ENCODE data around the gene OR9A4. TPM values are rescaled to one million over a fixed set of nuclear protein-coding genes. Genes with fewer than 3 reads are reported as not detected.

OR9A4 gene
- polyA plus RNA-seq, 3 donors = 0.28 TPM; not detected in 2

DNA sequence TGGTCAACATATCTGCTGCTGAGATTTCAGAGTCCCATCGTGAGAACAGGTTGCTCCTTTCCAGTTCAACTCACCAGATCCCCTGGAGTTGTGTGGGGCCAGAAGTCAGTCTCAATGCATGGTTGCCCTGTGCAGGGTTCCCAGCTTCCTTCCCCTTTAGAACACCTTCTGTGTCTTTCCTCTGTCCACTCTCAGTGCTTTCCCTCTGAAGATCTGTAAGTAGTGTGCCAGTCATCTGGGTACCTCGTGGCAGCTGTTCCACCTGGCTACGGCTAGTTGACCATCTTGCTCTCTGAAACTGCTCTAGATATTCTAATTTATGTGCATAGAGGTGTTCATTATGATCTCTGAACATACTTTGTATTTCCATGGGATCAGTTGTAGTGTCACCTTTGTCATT is 38.8 kb upstream of the OR9A4 start:
- Mint-ChIP-seq H3K4me1 (peaks cover 28% of the 10 kb centered on the region), H3K27me3 (ENCODE audit: low read depth in 3 of 3) (no peaks in the 10 kb centered on the region), H3K9me3 (peaks cover 1 to 8% (median 5%) of the 10 kb centered on the region in 7 donors), H3K27ac (no peak overlapping the region), H3K4me3 (no peak overlapping the region), H3K36me3 (no peaks in the 10 kb centered on the region)
- no peak for DNase-seq
- no peaks in the 10 kb centered on the region for H3K79me2 ChIP-seq (ENCODE audit: insufficient read depth, low read length)
- no peaks in the 10 kb centered on the region for H3K27me3 ChIP-seq (ENCODE audit: control insufficient read depth in 2 of 2, insufficient read depth in 2 of 2, low read length in 2 of 2)
- H3K36me3 ChIP-seq (replicated peaks in 1 of 2; ENCODE audit: control insufficient read depth in 1 of 2, insufficient read depth in 2 of 2, low read length in 2 of 2) = no peaks in the 10 kb centered on the region
- H3K4me2 ChIP-seq (replicated peaks; ENCODE audit: extremely low read depth, low read length, poor library complexity, severe bottlenecking) = no peak overlapping the region
- no peaks in the 10 kb centered on the region for H3K9me3 ChIP-seq (replicated peaks in 1 of 2; ENCODE audit: control insufficient read depth in 1 of 2, insufficient read depth in 1 of 2, low read length in 2 of 2)
- no peak overlapping the region for H3K4me3 ChIP-seq (replicated peaks in 1 of 3; ENCODE audit: low read depth in 2 of 3, low read length in 3 of 3)
- no peak overlapping the region for H3K9ac ChIP-seq (ENCODE audit: insufficient read depth, low read length, poor library complexity, severe bottlenecking)
- 80% methylated on average over 1 of the region's 3 CpGs for WGBS (ENCODE audit: insufficient coverage)
- H4K20me1 ChIP-seq (ENCODE audit: insufficient read depth, low read length) = no peaks in the 10 kb centered on the region
- H3K27ac ChIP-seq (ENCODE audit: low read depth in 1 of 2, low read length in 2 of 2) = no peak overlapping the region
- H2AFZ ChIP-seq (ENCODE audit: insufficient read depth, low read depth, low read length, poor library complexity, severe bottlenecking) = no peak overlapping the region
- intact Hi-C loops (cut with micrococcal nuclease) = no loop called here
- TF ChIP-seq, protein P1, sequence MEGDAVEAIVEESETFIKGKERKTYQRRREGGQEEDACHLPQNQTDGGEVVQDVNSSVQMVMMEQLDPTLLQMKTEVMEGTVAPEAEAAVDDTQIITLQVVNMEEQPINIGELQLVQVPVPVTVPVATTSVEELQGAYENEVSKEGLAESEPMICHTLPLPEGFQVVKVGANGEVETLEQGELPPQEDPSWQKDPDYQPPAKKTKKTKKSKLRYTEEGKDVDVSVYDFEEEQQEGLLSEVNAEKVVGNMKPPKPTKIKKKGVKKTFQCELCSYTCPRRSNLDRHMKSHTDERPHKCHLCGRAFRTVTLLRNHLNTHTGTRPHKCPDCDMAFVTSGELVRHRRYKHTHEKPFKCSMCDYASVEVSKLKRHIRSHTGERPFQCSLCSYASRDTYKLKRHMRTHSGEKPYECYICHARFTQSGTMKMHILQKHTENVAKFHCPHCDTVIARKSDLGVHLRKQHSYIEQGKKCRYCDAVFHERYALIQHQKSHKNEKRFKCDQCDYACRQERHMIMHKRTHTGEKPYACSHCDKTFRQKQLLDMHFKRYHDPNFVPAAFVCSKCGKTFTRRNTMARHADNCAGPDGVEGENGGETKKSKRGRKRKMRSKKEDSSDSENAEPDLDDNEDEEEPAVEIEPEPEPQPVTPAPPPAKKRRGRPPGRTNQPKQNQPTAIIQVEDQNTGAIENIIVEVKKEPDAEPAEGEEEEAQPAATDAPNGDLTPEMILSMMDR (IDR thresholded peaks at IDR 0.05) = no peak
- H3K4me1 ChIP-seq (ENCODE audit: control insufficient read depth in 1 of 2, insufficient read depth in 2 of 2, low read length in 2 of 2) = peaks cover 12 to 13% of the 10 kb centered on the region in 2 donors

DNA sequence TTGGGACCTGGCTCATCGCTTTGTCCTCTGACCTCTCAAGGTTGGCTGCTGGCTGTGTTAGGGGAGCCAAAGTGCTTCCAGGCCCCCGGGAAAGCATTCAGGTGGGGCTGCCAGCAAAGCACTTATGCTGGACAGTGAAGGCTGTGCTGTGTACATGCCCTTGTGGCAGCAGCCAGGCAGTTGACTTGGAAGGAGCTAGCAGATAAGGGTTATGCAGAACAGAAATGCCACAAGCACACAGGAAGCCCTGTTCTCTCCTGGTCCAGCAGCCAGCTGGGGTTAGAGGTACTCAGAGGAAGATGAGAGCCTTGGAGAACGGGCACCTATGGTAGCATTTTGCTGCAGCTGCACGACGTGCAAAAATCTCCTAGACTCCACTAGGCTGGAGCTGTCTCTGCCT is 35.2 kb upstream of the OR9A4 start:
- H3K9me3 Mint-ChIP-seq = peaks cover 1 to 8% (median 5%) of the 10 kb centered on the region in 7 donors
- no peak overlapping the region for H3K4me3 Mint-ChIP-seq
- DNase-seq = no peak
- no peak overlapping the region for H3K27ac Mint-ChIP-seq
- TF ChIP-seq, protein P1 (IDR thresholded peaks at IDR 0.05) = no peak
- H3K4me3 ChIP-seq (replicated peaks in 1 of 3; ENCODE audit: low read depth in 2 of 3, low read length in 3 of 3) = no peak overlapping the region
- intact Hi-C loops (cut with micrococcal nuclease) = no loop called here
- peaks cover 18 to 19% of the 10 kb centered on the region in 2 donors for H3K4me1 ChIP-seq (ENCODE audit: control insufficient read depth in 1 of 2, insufficient read depth in 2 of 2, low read length in 2 of 2)
- no peak overlapping the region for H3K4me2 ChIP-seq (replicated peaks; ENCODE audit: extremely low read depth, low read length, poor library complexity, severe bottlenecking)
- H2AFZ ChIP-seq (ENCODE audit: insufficient read depth, low read depth, low read length, poor library complexity, severe bottlenecking) = no peak overlapping the region
- no peaks in the 10 kb centered on the region for H3K79me2 ChIP-seq (ENCODE audit: insufficient read depth, low read length)
- H3K36me3 Mint-ChIP-seq = no peaks in the 10 kb centered on the region
- H4K20me1 ChIP-seq (ENCODE audit: insufficient read depth, low read length) = no peaks in the 10 kb centered on the region
- H3K9ac ChIP-seq (ENCODE audit: insufficient read depth, low read length, poor library complexity, severe bottlenecking) = no peak overlapping the region
- no peaks in the 10 kb centered on the region for H3K27me3 ChIP-seq (ENCODE audit: control insufficient read depth in 2 of 2, insufficient read depth in 2 of 2, low read length in 2 of 2)
- H3K36me3 ChIP-seq (replicated peaks in 1 of 2; ENCODE audit: control insufficient read depth in 1 of 2, insufficient read depth in 2 of 2, low read length in 2 of 2) = no peaks in the 10 kb centered on the region
- peaks cover 0 to 2% (median 1%) of the 10 kb centered on the region in 3 donors for H3K27me3 Mint-ChIP-seq (ENCODE audit: low read depth in 3 of 3)
- H3K4me1 Mint-ChIP-seq = peaks cover 32% of the 10 kb centered on the region
- no peak overlapping the region for H3K27ac ChIP-seq (ENCODE audit: low read depth in 1 of 2, low read length in 2 of 2)
- WGBS (ENCODE audit: insufficient coverage) = 50% methylated on average over 2 of the region's 5 CpGs
- no peaks in the 10 kb centered on the region for H3K9me3 ChIP-seq (replicated peaks in 1 of 2; ENCODE audit: control insufficient read depth in 1 of 2, insufficient read depth in 1 of 2, low read length in 2 of 2)
